ENCODE data around the gene FAM209B.

DNA sequence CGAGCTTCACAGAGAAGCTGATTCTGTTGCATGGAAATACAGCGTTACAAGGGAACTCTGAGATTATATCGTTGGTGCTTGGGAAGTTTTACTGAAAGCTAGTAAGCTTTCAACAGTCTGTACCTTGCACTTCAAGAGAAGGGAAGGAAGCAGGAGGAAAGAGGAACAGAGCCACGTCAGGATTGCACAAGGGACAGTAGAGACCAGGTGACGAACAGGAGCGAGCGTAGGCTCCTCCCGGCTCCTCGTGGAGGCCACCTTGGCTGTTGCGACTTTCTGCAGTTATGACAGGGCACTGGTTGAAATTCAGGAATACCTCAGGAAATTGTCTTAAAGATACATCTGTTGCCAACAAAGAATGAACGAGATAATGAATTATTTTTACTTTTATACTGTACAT is 45.8 kb upstream of the FAM209B start:
- TF ChIP-seq, protein P1, sequence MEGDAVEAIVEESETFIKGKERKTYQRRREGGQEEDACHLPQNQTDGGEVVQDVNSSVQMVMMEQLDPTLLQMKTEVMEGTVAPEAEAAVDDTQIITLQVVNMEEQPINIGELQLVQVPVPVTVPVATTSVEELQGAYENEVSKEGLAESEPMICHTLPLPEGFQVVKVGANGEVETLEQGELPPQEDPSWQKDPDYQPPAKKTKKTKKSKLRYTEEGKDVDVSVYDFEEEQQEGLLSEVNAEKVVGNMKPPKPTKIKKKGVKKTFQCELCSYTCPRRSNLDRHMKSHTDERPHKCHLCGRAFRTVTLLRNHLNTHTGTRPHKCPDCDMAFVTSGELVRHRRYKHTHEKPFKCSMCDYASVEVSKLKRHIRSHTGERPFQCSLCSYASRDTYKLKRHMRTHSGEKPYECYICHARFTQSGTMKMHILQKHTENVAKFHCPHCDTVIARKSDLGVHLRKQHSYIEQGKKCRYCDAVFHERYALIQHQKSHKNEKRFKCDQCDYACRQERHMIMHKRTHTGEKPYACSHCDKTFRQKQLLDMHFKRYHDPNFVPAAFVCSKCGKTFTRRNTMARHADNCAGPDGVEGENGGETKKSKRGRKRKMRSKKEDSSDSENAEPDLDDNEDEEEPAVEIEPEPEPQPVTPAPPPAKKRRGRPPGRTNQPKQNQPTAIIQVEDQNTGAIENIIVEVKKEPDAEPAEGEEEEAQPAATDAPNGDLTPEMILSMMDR (IDR thresholded peaks at IDR 0.05; ENCODE audit: low read length): no peak
- TF ChIP-seq EZH2 (optimal IDR thresholded peaks at IDR 0.05; ENCODE audit: low read depth, low read length) (no peak), EZH2phosphoT487 (IDR thresholded peaks at IDR 0.05; ENCODE audit: low read length) (no peak)
